K562 (cell line): Measurements from ENCODE around the gene PRRC2B. TPM values are rescaled to one million over a fixed set of nuclear protein-coding genes. Genes with fewer than 3 reads are reported as not detected.

Experiments used
- ATAC-seq: fragments of 200-7000 bp; cut with Tn5 transposase; 3 replicates; pipeline ENCODE4 v1.9.1; 2020; ENCODE audit warnings: moderate library complexity
- BruUV-seq: library from RNA; stranded (reverse); fragments of 400-500 nt; replicated peaks from 2 replicates; lab custom pipeline; 2021; lab: Mats Ljungman, UMichigan
- CTCF ChIA-PET: fragments of 300-600 bp; formaldehyde crosslinking; extraction: SDS; loops from one replicate; lab custom pipeline; 2021; ENCODE audit warnings: low intra/inter-chr PET ratio; lab: Yijun Ruan, JAX
- POLR2A ChIA-PET: fragments of 300-600, 350-650 bp; sonication (Branson Sonifier 250); formaldehyde crosslinking; extraction: SDS; loops from one replicate; lab custom pipeline; 2021; ENCODE audit warnings: antibody characterized with exemption, inconsistent platforms; lab: Yijun Ruan, JAX
- DNase-seq, 4 experiments: peaks; one replicate each; pipeline versions ENCODE4 v3.0.0 to v3.0.0-alpha.2; 2011 to 2018; ENCODE audit warnings: low spot score in 3 of 4, mixed read lengths in 3 of 4; ENCODE audit errors: extremely low read depth in 1 of 4
- FAIRE-seq: peaks from 2 replicates; lab custom pipeline; 2011; peaks lifted over from hg19 to GRCh38; lab: Jason Lieb, UNC
- H2AFZ ChIP-seq: 2 replicates; pipeline ENCODE4 v1.6.0; 2011; ENCODE audit warnings: low read depth, low read length, control low read depth, inconsistent platforms
- H3K27ac ChIP-seq: fragments of 200-600 bp; 3 replicates; pipeline ENCODE4 v1.8.0; 2011; ENCODE audit warnings: low read depth, mild to moderate bottlenecking, control low read depth, inconsistent platforms, low read length, moderate library complexity, mixed read lengths; ENCODE audit errors: extremely low read depth
- H3K27me3 ChIP-seq, 2 experiments: fragments of 300-600 bp in 1 of 2; 2 replicates in 1 of 2; 3 replicates in 1 of 2; pipeline versions ENCODE4 v1.6.0 to v1.8.0; 2011; ENCODE audit warnings: inconsistent platforms in 2 of 2, low read length in 2 of 2, mild to moderate bottlenecking in 1 of 2, mixed read lengths in 1 of 2, moderate library complexity in 1 of 2; ENCODE audit not compliant: control insufficient read depth in 2 of 2, insufficient read depth in 2 of 2
- H3K36me3 ChIP-seq: fragments of 300-600 bp; 3 replicates; pipeline ENCODE4 v1.8.0; 2011; ENCODE audit warnings: mild to moderate bottlenecking, low read length, inconsistent platforms; ENCODE audit not compliant: control insufficient read depth, insufficient read depth
- H3K4me1 ChIP-seq, 2 experiments: fragments of 200-600 bp in 1 of 2; replicated peaks in 1 of 2; 2 replicates in 1 of 2; 3 replicates in 1 of 2; pipeline versions ENCODE4 v1.5.1 to v1.8.0; 2011; ENCODE audit warnings: inconsistent platforms in 2 of 2, low read length in 2 of 2, mild to moderate bottlenecking in 1 of 2, mixed read lengths in 1 of 2, moderate library complexity in 1 of 2; ENCODE audit not compliant: control insufficient read depth in 2 of 2, insufficient read depth in 2 of 2
- H3K4me2 ChIP-seq: 2 replicates; pipeline ENCODE4 v1.6.1; 2011; ENCODE audit warnings: low read length, control low read depth, inconsistent platforms, mixed read lengths; ENCODE audit not compliant: insufficient read depth
- H3K4me3 ChIP-seq: fragments of 200-600 bp; sonication (generic), shearing (Covaris generic); 2 replicates; pipeline ENCODE4 v1.5.1; 2016; ENCODE audit warnings: control low read depth, inconsistent platforms
- H3K79me2 ChIP-seq: fragments of 200-600 bp; 3 replicates; pipeline ENCODE4 v1.8.0; 2011; ENCODE audit warnings: low read length, inconsistent platforms; ENCODE audit not compliant: control insufficient read depth, insufficient read depth
- H3K9ac ChIP-seq, 2 experiments: 2 replicates each; pipeline versions ENCODE4 v1.6.0 to v1.6.1; 2011; ENCODE audit warnings: low read depth in 2 of 2, low read length in 2 of 2, control low read depth in 1 of 2, inconsistent platforms in 1 of 2, mild to moderate bottlenecking in 1 of 2, mixed read lengths in 1 of 2; ENCODE audit not compliant: insufficient read depth in 1 of 2
- H3K9me1 ChIP-seq: one replicate; pipeline ENCODE4 v1.6.0; 2011; ENCODE audit warnings: inconsistent platforms, mild to moderate bottlenecking, low read length, moderate library complexity; ENCODE audit not compliant: control insufficient read depth, insufficient read depth
- H3K9me3 ChIP-seq: replicated peaks from 2 replicates; pipeline ENCODE4 v1.5.1; 2011; ENCODE audit warnings: low read depth, low read length, inconsistent platforms; ENCODE audit not compliant: control insufficient read depth, insufficient read depth
- H4K20me1 ChIP-seq: replicated peaks from 2 replicates; pipeline ENCODE4 v1.6.1; 2011; ENCODE audit warnings: low read length, inconsistent platforms, mixed read lengths; ENCODE audit not compliant: control insufficient read depth, insufficient read depth
- ETV1 ChIP-seq: fragments of 450-650 bp; conservative IDR thresholded peaks from 2 replicates; pipeline ENCODE4 v1.6.1; 2016; ENCODE audit warnings: missing genetic modification characterization, control low read depth, low read depth, missing compliant biosample characterization
- GATAD2B ChIP-seq: fragments of 450-650 bp; IDR thresholded peaks from 2 replicates; pipeline ENCODE4 v1.6.1; 2017; ENCODE audit warnings: mild to moderate bottlenecking, borderline replicate concordance
- HIVEP1 ChIP-seq: fragments of 250-450 bp; sonication (Bioruptor Pico); IDR thresholded peaks from 2 replicates; pipeline ENCODE4 v1.4.0; 2020; ENCODE audit warnings: mild to moderate bottlenecking
- HLTF ChIP-seq: fragments of 450-650 bp; IDR thresholded peaks from 2 replicates; pipeline ENCODE4 v1.6.1; 2016
- HMBOX1 ChIP-seq: sonication (generic); IDR thresholded peaks from 2 replicates; pipeline ENCODE4 v1.6.1; 2016
- KDM5B ChIP-seq: fragments of 200-600 bp; sonication (generic); IDR thresholded peaks from 2 replicates; pipeline ENCODE4 v1.6.1; 2012; ENCODE audit warnings: low read depth, mild to moderate bottlenecking, moderate library complexity, low read length, control low read depth, inconsistent platforms; ENCODE audit not compliant: insufficient replicate concordance
- MBD2 ChIP-seq: sonication (generic); IDR thresholded peaks from 2 replicates; pipeline ENCODE4 v1.6.1; 2016; ENCODE audit warnings: low read depth, borderline replicate concordance
- SAFB2 ChIP-seq: fragments of 200-400 bp; formaldehyde crosslinking; IDR thresholded peaks from 2 replicates; pipeline ENCODE4 v1.6.1; 2018; ENCODE audit warnings: borderline replicate concordance, low read length, low read depth, moderate library complexity; ENCODE audit not compliant: severe bottlenecking
- SIN3A ChIP-seq, 2 experiments: fragments of 150-350 bp in 1 of 2; IDR thresholded peaks; 2 replicates each; pipeline ENCODE4 v1.6.1; 2011 to 2016; ENCODE audit warnings: borderline replicate concordance in 2 of 2, low read depth in 2 of 2, low read length in 2 of 2, mild to moderate bottlenecking in 2 of 2, moderate library complexity in 2 of 2; ENCODE audit not compliant: control insufficient read depth in 1 of 2
- THRB ChIP-seq: fragments of 450-650 bp; formaldehyde crosslinking; conservative IDR thresholded peaks from 2 replicates; pipeline ENCODE4 v1.4.0; 2022; ENCODE audit warnings: mild to moderate bottlenecking, missing genetic modification characterization
- TOE1 ChIP-seq, 2 experiments: fragments of 450-650 bp in 1 of 2; sonication (generic) in 1 of 2; formaldehyde crosslinking in 1 of 2; IDR thresholded peaks; 2 replicates each; pipeline versions ENCODE4 v1.7.1 to v1.8.0; 2016 to 2022; ENCODE audit warnings: borderline replicate concordance in 2 of 2, mild to moderate bottlenecking in 2 of 2, antibody characterized with exemption in 1 of 2, inconsistent platforms in 1 of 2, low read depth in 1 of 2, missing genetic modification reagents in 1 of 2, moderate library complexity in 1 of 2
- ZNF436 ChIP-seq: fragments of 250-450, 450-650 bp; sonication (Bioruptor Pico); formaldehyde crosslinking; IDR thresholded peaks from 2 replicates; pipeline ENCODE4 v1.7.0; 2020; ENCODE audit warnings: mild to moderate bottlenecking
- ZNF830 ChIP-seq: fragments of 250-450 bp; sonication (Bioruptor Pico); IDR thresholded peaks from 2 replicates; pipeline ENCODE4 v1.5.0; 2021; ENCODE audit warnings: mild to moderate bottlenecking
- WGBS: fragments of 100-300 bp; shearing (Covaris generic); methylation state at CpG from one replicate; pipeline ENCODE4 v1.1.6; 2016; ENCODE audit warnings: low coverage, mixed read lengths; ENCODE audit not compliant: insufficient coverage; ENCODE audit errors: missing lambda C conversion rate; 5-methylcytosine and 5-hydroxymethylcytosine counted together
- in situ Hi-C: fragments of 300-500 bp; cut with MboI; formaldehyde crosslinking; loops from 4 replicates; pipeline ENCODE4 v1.15.0; 2018; ENCODE audit warnings: inconsistent platforms, mixed read lengths
- intact Hi-C: fragments of 100-400 bp; cut with micrococcal nuclease; formaldehyde crosslinking; loops from 2 replicates; pipeline ENCODE4 v1.14.2; 2022
- polyA plus RNA-seq, 8 experiments: library from polyadenylated mRNA; depleted of rRNA in 4 of 8; stranded (reverse) in 5 of 8; unstranded in 3 of 8; fragments of >200 nt; fragmentation: Nextera tagmentation in 2 of 8; fragmentation: Illumina TruSeq in 1 of 8; extraction: Ambion mirVana in 2 of 8; extraction: Trizol in 1 of 8; gene quantifications; 2 replicates each; pipeline versions ENCODE4 v1.2.1 to v1.2.3, GENCODE V29; 2011 to 2014; ENCODE audit warnings: inconsistent platforms in 1 of 8, missing spikeins in 1 of 8
- total RNA-seq, 7 experiments: library from RNA; depleted of rRNA in 6 of 7; stranded (reverse); fragments of >200 nt in 6 of 7; fragmentation: Illumina TruSeq in 2 of 7; extraction: Trizol in 2 of 7; gene quantifications; 2 replicates each; pipeline versions ENCODE4 v1.2.1 to v1.2.3, GENCODE V29; 2011 to 2021; ENCODE audit warnings: low replicate concordance in 1 of 7
- TF ChIP-seq, protein P1 (sequence below): sonication (generic); formaldehyde crosslinking; IDR thresholded peaks from 2 replicates; pipeline ENCODE4 v1.8.0; 2023; ENCODE audit warnings: missing genetic modification reagents, mild to moderate bottlenecking, borderline replicate concordance

Gene PRRC2B
- total and polyA plus RNA-seq, 9 of the 15 experiments (the other 6 are each of a cell fraction or from before 2014, with no cell fraction given): 0.34 to 125 (median 30.9) TPM

GRCh38 chr9:131457746-131458145, 63.9 kb downstream of the PRRC2B start:
- ChIA-PET POLR2A (interaction anchor here (0.6 to 1.1 kb wide), 4 partner anchors 8 to 381 kb away, joined by 3 read pairs; no protein-coding TSS in a partner anchor), CTCF (no interaction called here)
- Histone ChIP-seq H3K4me2 (no peak overlapping the region), H3K9me3 (no peaks in the 10 kb centered on the region), H3K9me1 (peaks cover 4% of the 10 kb centered on the region), H3K27me3 (no peaks in the 10 kb centered on the region), H3K4me1 (no peaks in the 10 kb centered on the region), H3K36me3 (peaks cover 90% of the 10 kb centered on the region), H3K79me2 (peaks cover 14% of the 10 kb centered on the region; the same call in 2 of the 3 replicates), H3K9ac (no peak overlapping the region), H3K4me3 (no peak overlapping the region), H3K27ac (no peak overlapping the region), H2AFZ (no peak overlapping the region), H4K20me1 (no peaks in the 10 kb centered on the region)
- FAIRE-seq (no peak), ATAC-seq (no peak), DNase-seq (no peak)
- no TSS peak for BruUV-seq
- in situ Hi-C loops: loop anchor here (25.0 kb wide), 1 partner anchor 745 kb away; no protein-coding TSS in a partner anchor
- intact Hi-C loops: no loop called here
- 96% methylated on average over 10 of the region's 10 CpGs for WGBS
- TF ChIP-seq SIN3A (IDR thresholded peaks at IDR 0.05; ENCODE audit: borderline replicate concordance in 2 of 2, control insufficient read depth in 1 of 2, low read depth in 2 of 2, low read length in 2 of 2): no peak
- TF ChIP-seq, protein P1, sequence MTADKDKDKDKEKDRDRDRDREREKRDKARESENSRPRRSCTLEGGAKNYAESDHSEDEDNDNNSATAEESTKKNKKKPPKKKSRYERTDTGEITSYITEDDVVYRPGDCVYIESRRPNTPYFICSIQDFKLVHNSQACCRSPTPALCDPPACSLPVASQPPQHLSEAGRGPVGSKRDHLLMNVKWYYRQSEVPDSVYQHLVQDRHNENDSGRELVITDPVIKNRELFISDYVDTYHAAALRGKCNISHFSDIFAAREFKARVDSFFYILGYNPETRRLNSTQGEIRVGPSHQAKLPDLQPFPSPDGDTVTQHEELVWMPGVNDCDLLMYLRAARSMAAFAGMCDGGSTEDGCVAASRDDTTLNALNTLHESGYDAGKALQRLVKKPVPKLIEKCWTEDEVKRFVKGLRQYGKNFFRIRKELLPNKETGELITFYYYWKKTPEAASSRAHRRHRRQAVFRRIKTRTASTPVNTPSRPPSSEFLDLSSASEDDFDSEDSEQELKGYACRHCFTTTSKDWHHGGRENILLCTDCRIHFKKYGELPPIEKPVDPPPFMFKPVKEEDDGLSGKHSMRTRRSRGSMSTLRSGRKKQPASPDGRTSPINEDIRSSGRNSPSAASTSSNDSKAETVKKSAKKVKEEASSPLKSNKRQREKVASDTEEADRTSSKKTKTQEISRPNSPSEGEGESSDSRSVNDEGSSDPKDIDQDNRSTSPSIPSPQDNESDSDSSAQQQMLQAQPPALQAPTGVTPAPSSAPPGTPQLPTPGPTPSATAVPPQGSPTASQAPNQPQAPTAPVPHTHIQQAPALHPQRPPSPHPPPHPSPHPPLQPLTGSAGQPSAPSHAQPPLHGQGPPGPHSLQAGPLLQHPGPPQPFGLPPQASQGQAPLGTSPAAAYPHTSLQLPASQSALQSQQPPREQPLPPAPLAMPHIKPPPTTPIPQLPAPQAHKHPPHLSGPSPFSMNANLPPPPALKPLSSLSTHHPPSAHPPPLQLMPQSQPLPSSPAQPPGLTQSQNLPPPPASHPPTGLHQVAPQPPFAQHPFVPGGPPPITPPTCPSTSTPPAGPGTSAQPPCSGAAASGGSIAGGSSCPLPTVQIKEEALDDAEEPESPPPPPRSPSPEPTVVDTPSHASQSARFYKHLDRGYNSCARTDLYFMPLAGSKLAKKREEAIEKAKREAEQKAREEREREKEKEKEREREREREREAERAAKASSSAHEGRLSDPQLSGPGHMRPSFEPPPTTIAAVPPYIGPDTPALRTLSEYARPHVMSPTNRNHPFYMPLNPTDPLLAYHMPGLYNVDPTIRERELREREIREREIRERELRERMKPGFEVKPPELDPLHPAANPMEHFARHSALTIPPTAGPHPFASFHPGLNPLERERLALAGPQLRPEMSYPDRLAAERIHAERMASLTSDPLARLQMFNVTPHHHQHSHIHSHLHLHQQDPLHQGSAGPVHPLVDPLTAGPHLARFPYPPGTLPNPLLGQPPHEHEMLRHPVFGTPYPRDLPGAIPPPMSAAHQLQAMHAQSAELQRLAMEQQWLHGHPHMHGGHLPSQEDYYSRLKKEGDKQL (CRISPR knock-in tag): no peak
- no peak for TF ChIP-seq KDM5B
- no peak for TF ChIP-seq MBD2
- TF ChIP-seq HLTF: no peak
- TF ChIP-seq TOE1 (IDR thresholded peaks at IDR 0.05; ENCODE audit: borderline replicate concordance): no peak
- no peak for TF ChIP-seq TOE1 (CRISPR knock-in tag; IDR thresholded peaks at IDR 0.05; ENCODE audit: borderline replicate concordance, low read depth)
- no peak for TF ChIP-seq THRB (CRISPR knock-in tag)
- no peak for TF ChIP-seq ZNF436
- no peak for TF ChIP-seq HMBOX1
- no peak for TF ChIP-seq HIVEP1
- no peak for TF ChIP-seq ZNF830 (CRISPR knock-in tag)
- TF ChIP-seq SAFB2: no peak
- TF ChIP-seq GATAD2B: no peak
- TF ChIP-seq ETV1: no peak
